Stimulated activated CD4-positive, alpha-beta T cell treated with anti-CD3 and anti-CD28 coated beads, TNF-alpha, amount 100 ng/mL, for 24 hours (primary cell): ENCODE data around the gene ZNF23.
A peak's percentile ranks its signal among the peaks of the same experiment; 100 is the strongest.

Experiments used
- DNase-seq, 3 experiments: peaks; one replicate each; pipeline ENCODE4 v3.0.0-alpha.2; 2020; ENCODE audit warnings: low read depth in 3 of 3

Gene ZNF23

GRCh38 chr16:71467810-71468209 is 5.8 kb upstream of the ZNF23 start:
- peak in 1 of 3 experiments; percentile 5 for DNase-seq

GRCh38 chr16:71464231-71464630 is 2.2 kb upstream of the ZNF23 start:
- DNase-seq = no peak

- DNase-seq = no peak
Measured at GRCh38 chr16:71460941-71461340, 1.1 kb downstream of the ZNF23 start.

- no peak for DNase-seq
Measured at GRCh38 chr16:71460236-71460635, 1.8 kb downstream of the ZNF23 start.

- no peak for DNase-seq
Measured at GRCh38 chr16:71459510-71459909, 2.5 kb downstream of the ZNF23 start.

- DNase-seq = no peak
Measured at GRCh38 chr16:71456801-71457200, 5.2 kb downstream of the ZNF23 start.

- DNase-seq = no peak
Measured at GRCh38 chr16:71453036-71453435, 9.0 kb downstream of the ZNF23 start.

- DNase-seq = no peak
Measured at GRCh38 chr16:71449020-71449419, 13.0 kb downstream of the ZNF23 start.

- no peak for DNase-seq
Measured at GRCh38 chr16:71448274-71448866, 13.7 kb downstream of the ZNF23 start.

- no peak for DNase-seq
Measured at GRCh38 chr16:71443714-71444113, 18.3 kb downstream of the ZNF23 start.

GRCh38 chr16:71442051-71442440 is 20.0 kb downstream of the ZNF23 start, which contains the start of gene TLE7:
TSS of gene TLE7 (minus strand) at chr16:71442054. CDS start at chr16:71433324, 8,730 bp downstream.
- DNase-seq = no peak

GRCh38 chr16:71441348-71442050 is 20.5 kb downstream of the ZNF23 start:
- DNase-seq = peak in 1 of 3 experiments; percentile 26

GRCh38 chr16:71440669-71441347 is 21.2 kb downstream of the ZNF23 start:
- peak in 1 of 3 experiments; percentile 18 for DNase-seq

- DNase-seq = no peak
Measured at GRCh38 chr16:71439523-71439922, 22.5 kb downstream of the ZNF23 start.

- DNase-seq = no peak
Measured at GRCh38 chr16:71436473-71436872, 25.6 kb downstream of the ZNF23 start.

GRCh38 chr16:71432906-71433305 is 29.1 kb downstream of the ZNF23 start:
- no peak for DNase-seq

GRCh38 chr16:71431991-71432390 is 30.1 kb downstream of the ZNF23 start:
- DNase-seq = no peak

- DNase-seq = no peak
Measured at GRCh38 chr16:71431176-71431575, 30.9 kb downstream of the ZNF23 start.

- no peak for DNase-seq
Measured at GRCh38 chr16:71430744-71431143, 31.3 kb downstream of the ZNF23 start.

- no peak for DNase-seq
Measured at GRCh38 chr16:71429581-71429980, 32.5 kb downstream of the ZNF23 start.

GRCh38 chr16:71428883-71429282 is 33.2 kb downstream of the ZNF23 start:
- DNase-seq = no peak

GRCh38 chr16:71428385-71428784 is 33.7 kb downstream of the ZNF23 start:
- DNase-seq = no peak
